ENCODE results near the gene DGCR2. TPM values are rescaled to one million over a fixed set of nuclear protein-coding genes. Genes with fewer than 3 reads are reported as not detected.

The DGCR2 gene
- total and polyA plus RNA-seq, 2 of the 4 experiments (the other 2 are of a cell fraction), result 17.2 to 35.4 TPM

GRCh38 chr22:19079691-19080090, 42.5 kb downstream of the DGCR2 start:
- no peak overlapping the region for H2BK20ac ChIP-seq (ENCODE audit: low read depth, low read length)
- no peak overlapping the region for H3K27ac ChIP-seq (ENCODE audit: insufficient read depth, low read length)
- peaks cover 5% of the 10 kb centered on the region; the same call in 1 of the 2 replicates for H3K9me1 ChIP-seq (ENCODE audit: insufficient read depth, low read length)
- H3K4me1 ChIP-seq (ENCODE audit: control insufficient read depth, insufficient read depth, low read length), result no peaks in the 10 kb centered on the region
- no peak overlapping the region for H2AK5ac ChIP-seq (ENCODE audit: low read depth, low read length)
- H2AK9ac ChIP-seq (replicated peaks; ENCODE audit: low read depth, low read length, poor library complexity), result no peak overlapping the region
- no peak overlapping the region for H3K18ac ChIP-seq (ENCODE audit: low read depth, low read length)
- H2BK5ac ChIP-seq (ENCODE audit: low read depth, low read length, poor library complexity, severe bottlenecking), result no peak overlapping the region
- H3K4me3 ChIP-seq (ENCODE audit: insufficient read depth, low read depth, low read length), result no peak overlapping the region
- no peak overlapping the region for H4K91ac ChIP-seq (ENCODE audit: insufficient read depth, low read depth, low read length)
- in situ Hi-C loops (cut with MboI; ENCODE audit: low sequenced_read_pairs) (no loop called here), dilution Hi-C loops (cut with HindIII; ENCODE audit: low sequenced_read_pairs, unreplicated experiment) (no loop called here), intact Hi-C loops (cut with micrococcal nuclease) (no loop called here)
- no peak for ATAC-seq (ENCODE audit: low read depth)
- no peak overlapping the region for H3K9ac ChIP-seq (ENCODE audit: low read depth, low read length)
- no peaks in the 10 kb centered on the region for H3K27me3 ChIP-seq (ENCODE audit: control insufficient read depth, insufficient read depth, low read length)
- H3K36me3 ChIP-seq (ENCODE audit: control insufficient read depth, insufficient read depth, low read length), result peaks cover 9% of the 10 kb centered on the region
- H2BK120ac ChIP-seq (ENCODE audit: low read depth, low read length), result no peak overlapping the region
- H3K56ac ChIP-seq (ENCODE audit: extremely low read depth, insufficient read depth, low read length), result no peak overlapping the region
- no peak overlapping the region for H3K14ac ChIP-seq (replicated peaks; ENCODE audit: low read depth, low read length)
- H2BK15ac ChIP-seq (ENCODE audit: low read depth, low read length), result no peak overlapping the region
- no peak overlapping the region for H3K4me2 ChIP-seq (ENCODE audit: low read depth, low read length)
- TF ChIP-seq SMC3 (IDR thresholded peaks at IDR 0.05; ENCODE audit: low read depth, low read length) (no peak), ELK1 (IDR thresholded peaks at IDR 0.05; ENCODE audit: borderline replicate concordance, low read depth, low read length) (no peak), RFX5 (IDR thresholded peaks at IDR 0.05; ENCODE audit: low read depth, low read length) (no peak), MAZ (IDR thresholded peaks at IDR 0.05; ENCODE audit: borderline replicate concordance, low read depth, low read length) (no peak), USF2 (IDR thresholded peaks at IDR 0.05; ENCODE audit: low read depth, low read length) (no peak), RCOR1 (IDR thresholded peaks at IDR 0.05; ENCODE audit: insufficient replicate concordance, low read length) (no peak), MXI1 (IDR thresholded peaks at IDR 0.05; ENCODE audit: borderline replicate concordance, low read depth, low read length) (no peak)
- no peak overlapping the region for H2AFZ ChIP-seq (replicated peaks; ENCODE audit: low read length, poor library complexity)
- no peak overlapping the region for H4K5ac ChIP-seq (ENCODE audit: low read depth, low read length)
- 100% methylated on average over 2 of the region's 4 CpGs; no CpG with 5 or more reads in 1 of the 2 experiments for WGBS, 2 experiments (ENCODE audit: extremely low coverage in 2 of 2, insufficient read length in 1 of 2)
- H4K8ac ChIP-seq (ENCODE audit: low read depth in 2 of 2, low read length in 2 of 2), result no peak overlapping the region
- H3K79me1 ChIP-seq (ENCODE audit: low read depth in 1 of 2, low read length in 2 of 2), result peaks cover 0 to 13% of the 10 kb centered on the region in 2 experiments; a peak in 3 of 4 replicates
- H3K23ac ChIP-seq (ENCODE audit: low read depth, low read length), result no peak overlapping the region
- no TSS peak for BruUV-seq (replicated peaks)
- ChIA-PET CTCF (no interaction called here), POLR2A (ENCODE audit: unreplicated experiment) (no interaction called here)
- H3K4ac ChIP-seq (ENCODE audit: low read depth, low read length), result no peak overlapping the region
- H4K20me1 ChIP-seq (ENCODE audit: insufficient read depth, low read length), result peaks cover 3% of the 10 kb centered on the region; the same call in 1 of the 2 replicates
- no peak for DNase-seq
- no peaks in the 10 kb centered on the region for H3K9me3 ChIP-seq (ENCODE audit: control insufficient read depth, insufficient read depth, low read length)

All from IMR-90 (cell line).